Osteocyte (in vitro differentiated cells): Measurements from ENCODE around the gene CDH22. TPM values are rescaled to one million over a fixed set of nuclear protein-coding genes. Genes with fewer than 3 reads are reported as not detected.

ENCODE experiments used
- DNase-seq: peaks from one replicate; pipeline ENCODE4 v3.0.0; 2021; ENCODE audit warnings: mixed read lengths; ENCODE audit not compliant: unreplicated experiment; ENCODE audit errors: extremely low spot score
- H3K27ac Mint-ChIP-seq: one replicate; pipeline ENCODE4 v1.8.0; 2021; ENCODE audit warnings: mild to moderate bottlenecking, mixed read lengths; ENCODE audit not compliant: unreplicated experiment
- H3K27me3 Mint-ChIP-seq: one replicate; pipeline ENCODE4 v1.8.0; 2021; ENCODE audit warnings: mixed read lengths; ENCODE audit not compliant: unreplicated experiment
- H3K36me3 Mint-ChIP-seq: one replicate; pipeline ENCODE4 v1.8.0; 2021; ENCODE audit warnings: mixed read lengths; ENCODE audit not compliant: unreplicated experiment
- H3K4me1 Mint-ChIP-seq: one replicate; pipeline ENCODE4 v1.8.0; 2021; ENCODE audit warnings: mixed read lengths; ENCODE audit not compliant: unreplicated experiment
- H3K4me3 Mint-ChIP-seq: one replicate; pipeline ENCODE4 v1.8.0; 2021; ENCODE audit warnings: mild to moderate bottlenecking, moderate library complexity, mixed read lengths; ENCODE audit not compliant: unreplicated experiment
- H3K9me3 Mint-ChIP-seq: one replicate; pipeline ENCODE4 v1.8.0; 2021; ENCODE audit warnings: mixed read lengths; ENCODE audit not compliant: unreplicated experiment
- CTCF ChIP-seq: fragments of 200-600 bp; sonication (generic); IDR thresholded peaks from 2 replicates; pipeline ENCODE4 v1.5.0; 2021; ENCODE audit warnings: antibody characterized with exemption, mild to moderate bottlenecking, moderate library complexity
- total RNA-seq: library from RNA; stranded (reverse); gene quantifications from 2 replicates; pipeline ENCODE4 v1.2.1, GENCODE V29; 2021

CDH22 gene
- total RNA-seq, 1 donor from 2014 or later, result not detected

DNA sequence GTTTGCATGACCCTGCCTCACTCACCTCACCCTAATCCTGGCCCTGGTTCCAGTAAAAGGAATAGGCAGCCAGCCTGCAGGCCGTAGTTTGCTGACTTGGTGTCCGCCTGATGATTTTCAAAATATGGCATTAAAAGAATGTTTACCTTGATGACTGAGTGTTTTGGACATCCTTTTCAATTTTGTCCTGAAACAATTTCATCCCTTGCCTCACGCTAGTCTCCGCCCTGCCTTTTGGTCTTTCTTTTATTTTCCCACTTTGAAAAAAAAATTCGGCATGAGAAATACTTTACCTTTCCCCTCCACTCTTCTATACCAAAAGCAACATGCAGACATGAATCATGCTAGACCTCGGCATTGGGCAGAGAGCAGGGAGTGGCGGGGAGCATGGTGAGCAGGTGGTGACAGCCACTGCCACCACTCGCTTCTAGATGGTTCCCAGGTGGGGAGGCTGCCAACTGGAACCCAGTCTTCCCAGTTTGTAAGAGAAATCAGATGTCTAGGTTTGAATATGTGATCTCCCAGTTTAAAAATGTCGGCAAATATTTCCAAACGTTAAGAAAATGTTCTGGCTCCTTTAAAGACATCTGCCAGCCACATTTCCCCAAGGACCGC lies 180.8 kb downstream of the CDH22 start:
- TF ChIP-seq CTCF, result no peak
- H3K36me3 Mint-ChIP-seq, result no peaks in the 10 kb centered on the region
- H3K4me3 Mint-ChIP-seq, result no peak overlapping the region
- no peak for DNase-seq
- no peaks in the 10 kb centered on the region for H3K9me3 Mint-ChIP-seq
- no peak overlapping the region for H3K27ac Mint-ChIP-seq
- peaks cover 3% of the 10 kb centered on the region for H3K4me1 Mint-ChIP-seq
- H3K27me3 Mint-ChIP-seq, result peaks cover 46% of the 10 kb centered on the region

GRCh38 chr20:46126440-46127056 lies 181.8 kb downstream of the CDH22 start:
- TF ChIP-seq CTCF, result no peak
- H3K27me3 Mint-ChIP-seq, result peaks cover 46% of the 10 kb centered on the region

More at GRCh38 chr20:46126440-46127056, 181.8 kb downstream of the CDH22 start:
- H3K9me3 Mint-ChIP-seq, result no peaks in the 10 kb centered on the region
- DNase-seq, result no peak
- no peak overlapping the region for H3K27ac Mint-ChIP-seq
- H3K4me3 Mint-ChIP-seq, result no peak overlapping the region
- no peaks in the 10 kb centered on the region for H3K4me1 Mint-ChIP-seq
- no peaks in the 10 kb centered on the region for H3K36me3 Mint-ChIP-seq

Other genes with a start within 250 kb of the CDH22 start
- gene NCOA5, start 218.5 kb downstream of the CDH22 start, total RNA-seq, result 29.8 and 39.0 TPM in 2 replicates
- gene CD40, start 190.2 kb downstream of the CDH22 start, total RNA-seq, result 1.6 and 2.2 TPM in 2 replicates
- 48.8 and 57.8 TPM in 2 replicates for gene ELMO2, start 98.1 kb upstream of the CDH22 start, total RNA-seq
- gene ZNF334, start 205.1 kb upstream of the CDH22 start, total RNA-seq, result 3.7 and 4.7 TPM in 2 replicates
- gene OCSTAMP, start 242.2 kb upstream of the CDH22 start, total RNA-seq, result not detected in 2 replicates